GOT3 (cell line): Measurements from ENCODE around the gene WWOX.

Experiments
- DNase-seq: peaks from one replicate; lab custom pipeline; 2025; ENCODE audit warnings: mixed read lengths; lab: John Stamatoyannopoulos, UW

WWOX gene

DNA sequence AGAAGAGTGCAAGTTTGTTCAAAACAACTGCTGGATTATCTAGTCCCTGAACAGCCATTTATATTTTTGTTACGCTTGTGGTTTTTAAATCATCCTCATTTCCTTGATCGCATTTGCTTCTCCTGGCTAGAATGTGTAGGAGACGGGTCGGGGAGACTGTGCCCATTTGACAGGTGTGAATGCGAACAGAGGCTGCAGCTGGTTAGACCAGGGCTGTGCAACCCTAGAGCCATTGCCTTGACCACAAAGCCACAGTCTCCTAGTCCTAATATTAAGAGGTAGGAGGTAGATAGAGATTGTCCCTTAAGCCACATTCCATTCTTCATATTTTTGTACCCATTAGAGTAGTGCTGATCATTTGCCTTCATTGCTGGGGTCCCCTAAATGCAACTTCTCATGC lies 639.1 kb downstream of the WWOX start:
- no peak for DNase-seq

DNA sequence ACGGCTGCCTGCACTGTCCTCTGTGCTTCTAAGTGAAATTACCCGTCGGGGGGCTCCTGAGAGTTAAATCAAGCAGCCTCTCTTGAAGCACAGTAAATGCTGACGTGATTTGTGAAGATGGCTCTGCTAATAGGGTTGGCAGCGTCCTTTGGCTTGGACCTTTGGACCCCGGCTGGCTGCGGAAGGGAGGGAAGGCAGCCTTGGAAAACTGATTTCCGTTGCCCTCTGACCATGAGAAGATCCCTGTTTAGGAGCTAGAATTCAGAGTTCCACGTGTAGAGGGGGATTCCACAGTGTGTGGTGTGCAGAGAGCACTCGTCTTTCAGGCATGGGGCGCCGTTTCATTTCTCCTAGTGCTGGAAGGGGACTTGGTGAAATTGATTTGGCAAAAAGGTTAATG lies 640.8 kb downstream of the WWOX start:
- no peak for DNase-seq

DNA sequence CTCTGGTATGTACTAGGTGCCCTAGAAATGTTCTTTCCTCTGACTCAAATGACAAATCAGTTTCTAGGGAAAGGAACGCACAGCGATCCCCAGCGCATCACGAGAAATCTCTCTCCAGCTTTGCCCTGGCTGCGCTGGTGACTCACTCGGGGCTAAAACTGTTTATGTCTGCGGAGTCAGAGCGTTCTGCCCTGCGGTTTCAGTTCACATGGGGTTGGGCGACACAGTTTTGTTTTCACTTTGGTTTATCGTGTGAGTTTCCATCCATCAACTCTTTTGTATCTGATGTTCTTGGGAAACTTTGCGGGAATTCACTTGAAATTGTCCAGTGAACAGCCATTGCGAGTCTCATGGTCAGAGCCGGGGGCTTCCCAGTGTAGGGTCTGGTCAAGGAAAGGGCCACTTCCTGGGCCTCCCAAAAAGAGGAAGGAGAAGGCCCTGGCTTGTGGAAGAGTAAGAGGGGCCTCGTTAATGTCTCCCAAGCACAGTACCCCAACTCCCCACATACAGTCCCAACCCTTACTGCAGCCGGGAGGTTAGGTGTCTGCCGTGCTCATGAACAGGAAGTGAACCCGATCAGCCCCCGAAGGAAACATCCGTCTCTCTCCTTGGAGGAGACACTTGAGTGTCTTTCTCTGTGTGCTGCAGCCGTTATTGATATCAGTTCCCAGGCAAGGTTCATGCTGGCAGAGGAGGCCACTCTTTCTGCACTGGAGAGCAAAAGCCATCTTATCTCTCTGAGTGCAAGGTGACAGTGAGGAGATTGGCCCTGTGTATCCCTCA lies 643.2 kb downstream of the WWOX start:
- DNase-seq: no peak

DNA sequence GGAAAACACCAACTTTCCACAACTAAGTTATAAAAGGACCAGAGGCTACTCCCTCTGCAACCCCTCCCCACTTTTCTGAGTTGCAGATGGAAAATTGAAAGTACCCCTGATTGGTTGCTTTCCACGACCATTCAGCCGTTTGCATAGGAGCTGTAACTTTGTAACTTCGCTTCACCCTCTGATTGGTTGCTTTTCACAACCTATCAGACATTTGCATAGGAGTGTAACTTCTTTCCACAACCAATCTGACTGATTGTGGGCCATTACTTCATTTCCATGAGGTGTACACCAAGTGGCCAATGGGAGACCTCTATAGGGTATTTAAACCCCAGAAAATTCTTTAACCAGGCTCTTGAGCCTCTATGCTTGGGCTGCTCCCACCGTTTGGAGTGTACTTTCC lies 644.1 kb downstream of the WWOX start:
- DNase-seq: no peak

DNA sequence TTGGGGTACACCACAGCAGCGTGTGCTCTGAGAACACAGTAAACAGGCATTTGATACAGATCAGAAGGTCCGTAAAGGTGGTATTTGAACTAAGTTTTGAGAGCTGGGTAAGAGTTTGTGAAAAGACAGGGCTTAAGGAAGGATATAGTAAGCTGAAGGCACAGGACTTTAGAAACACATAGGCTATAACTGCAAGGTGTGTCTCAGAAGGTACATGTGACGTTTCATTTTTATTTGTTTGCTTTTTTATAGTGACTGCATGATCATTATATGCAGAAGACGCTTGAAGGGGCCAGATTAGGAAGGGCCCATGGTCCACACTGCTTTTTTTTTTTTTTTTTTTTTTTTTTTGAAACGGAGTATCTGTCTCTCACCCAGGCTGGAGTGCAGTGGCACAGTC lies 644.6 kb downstream of the WWOX start:
- no peak for DNase-seq

DNA sequence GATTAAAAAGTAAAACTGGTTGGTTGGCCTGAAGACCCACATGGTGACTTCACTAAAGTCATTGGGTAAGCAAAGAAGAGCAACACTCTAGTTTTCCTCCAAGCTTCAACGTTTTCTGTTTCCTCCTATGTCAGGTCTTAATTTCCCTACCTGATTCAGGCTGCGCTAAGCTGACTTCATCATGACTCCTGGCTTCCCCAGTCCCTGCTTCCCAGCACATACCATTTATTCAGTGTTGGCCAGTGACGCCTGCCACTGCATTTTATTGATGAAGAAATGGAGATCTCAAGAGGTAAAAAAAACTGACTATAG lies 645.3 kb downstream of the WWOX start:
- no peak for DNase-seq

DNA sequence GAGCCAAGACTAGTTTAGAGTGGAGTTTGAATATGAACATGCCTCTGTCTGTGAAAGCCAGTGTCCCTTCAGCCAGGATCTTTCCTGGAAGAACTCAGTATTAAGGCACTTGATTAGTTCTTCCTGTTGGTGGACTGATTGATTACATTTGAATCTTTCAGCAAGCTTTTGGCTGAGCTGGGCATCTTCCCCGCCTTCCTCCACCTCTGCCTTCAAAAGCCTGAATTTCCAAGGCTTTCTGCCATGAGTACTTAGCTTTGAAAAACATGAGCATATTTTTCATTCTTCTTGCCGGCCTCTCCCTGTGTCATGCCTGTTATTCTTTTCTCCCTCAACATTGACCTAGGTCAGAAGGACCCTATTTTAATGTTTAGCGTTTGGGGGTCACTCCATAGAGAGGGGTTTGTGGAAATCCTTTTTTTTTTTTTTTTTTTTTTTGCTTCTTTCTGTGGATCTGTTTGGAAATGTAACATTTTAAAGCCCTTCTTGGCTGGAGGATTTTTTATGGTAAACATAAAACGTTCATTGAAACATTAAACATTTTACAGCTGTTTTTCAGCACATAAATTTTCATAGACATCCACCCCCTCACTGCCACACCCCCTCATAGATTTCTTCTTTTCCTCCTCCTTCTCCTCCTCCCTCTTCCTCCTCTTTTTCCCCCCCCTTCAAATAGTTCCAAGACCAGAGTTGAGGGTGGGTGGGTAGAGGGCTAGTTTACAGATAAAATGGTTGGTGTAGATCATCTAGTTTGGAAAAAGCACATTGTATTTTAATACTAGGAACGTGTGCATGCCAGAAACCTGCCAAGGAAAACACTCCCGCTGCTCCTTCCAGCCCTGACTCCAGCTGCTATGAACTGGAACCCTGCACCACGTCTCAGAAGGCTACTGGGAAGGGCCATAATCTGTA lies 645.9 kb downstream of the WWOX start:
- no peak for DNase-seq

DNA sequence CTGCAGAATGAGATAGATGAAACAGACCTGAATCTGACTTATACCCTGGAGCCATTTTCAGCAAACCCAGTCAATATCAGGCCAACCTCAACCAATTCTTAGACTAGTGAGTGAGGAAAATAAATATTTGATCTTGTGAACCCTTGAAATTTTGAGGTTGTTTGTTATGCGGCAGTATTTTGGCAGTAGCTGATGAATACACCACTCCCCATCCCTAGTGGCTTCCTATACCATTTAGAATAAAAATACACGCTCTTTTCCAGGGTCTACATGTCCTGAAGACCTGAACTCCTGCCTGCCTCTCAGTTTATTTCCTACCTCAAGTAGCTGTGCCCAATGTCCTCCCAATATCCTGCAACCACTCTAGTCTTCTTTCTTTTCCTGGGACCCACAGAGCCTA lies 647.3 kb downstream of the WWOX start:
- DNase-seq: no peak

DNA sequence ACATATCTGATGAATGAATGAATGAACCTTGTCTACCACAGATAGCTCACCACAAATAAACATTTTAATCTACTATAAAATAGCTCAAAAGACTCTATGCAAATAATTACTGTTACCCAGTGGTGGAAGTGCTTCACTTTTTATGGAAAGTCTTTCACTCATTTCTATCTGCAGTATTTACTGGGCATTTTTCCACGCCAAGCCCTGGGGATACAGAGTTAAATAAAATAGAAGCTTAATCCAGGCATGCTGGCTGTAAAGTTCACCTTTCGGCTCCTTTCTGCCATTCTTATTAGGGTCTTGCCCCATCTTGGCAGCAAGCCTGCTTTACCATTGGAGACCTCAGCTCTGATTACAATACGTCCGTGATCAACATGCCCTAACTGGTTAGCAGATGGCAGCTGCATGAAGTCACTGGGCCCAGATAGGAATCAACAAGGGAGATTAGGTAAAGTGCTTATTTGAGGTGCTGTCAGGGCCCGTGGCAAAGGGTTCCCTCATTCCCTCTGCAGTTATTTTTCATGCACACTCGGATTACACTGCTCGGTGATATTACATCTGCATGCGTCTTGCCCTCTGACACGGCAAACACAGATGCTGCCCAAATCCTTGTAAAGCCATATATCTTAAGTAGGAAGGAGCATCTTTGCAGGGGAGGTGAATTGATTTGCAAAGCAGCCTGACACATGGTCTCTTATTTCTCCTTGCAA lies 648.9 kb downstream of the WWOX start:
- DNase-seq: no peak

DNA sequence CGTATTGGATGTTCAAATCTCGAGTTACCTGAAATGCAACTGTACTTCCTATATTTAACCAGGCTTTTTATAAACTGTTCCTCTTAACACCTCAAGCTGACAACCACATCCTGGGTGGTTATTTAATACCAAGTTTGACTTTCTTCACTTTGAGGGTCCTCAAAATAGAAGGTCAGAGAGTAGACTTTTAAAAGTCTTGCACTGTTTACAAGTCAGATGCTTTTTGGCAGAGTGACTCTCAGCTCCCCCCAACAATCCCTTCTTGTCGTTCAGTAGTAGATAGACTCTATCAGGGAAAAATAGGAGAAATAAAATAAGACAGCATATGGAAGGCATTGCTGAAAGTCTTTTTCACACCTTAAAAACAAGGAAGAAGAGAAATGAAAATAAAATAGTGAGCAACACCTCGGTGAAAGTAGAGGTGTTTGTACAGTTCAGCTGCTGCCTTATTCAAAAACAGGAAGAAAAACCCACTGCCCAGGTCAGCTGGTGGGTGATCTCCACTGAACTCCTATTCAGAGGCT lies 650.4 kb downstream of the WWOX start:
- DNase-seq: no peak

DNA sequence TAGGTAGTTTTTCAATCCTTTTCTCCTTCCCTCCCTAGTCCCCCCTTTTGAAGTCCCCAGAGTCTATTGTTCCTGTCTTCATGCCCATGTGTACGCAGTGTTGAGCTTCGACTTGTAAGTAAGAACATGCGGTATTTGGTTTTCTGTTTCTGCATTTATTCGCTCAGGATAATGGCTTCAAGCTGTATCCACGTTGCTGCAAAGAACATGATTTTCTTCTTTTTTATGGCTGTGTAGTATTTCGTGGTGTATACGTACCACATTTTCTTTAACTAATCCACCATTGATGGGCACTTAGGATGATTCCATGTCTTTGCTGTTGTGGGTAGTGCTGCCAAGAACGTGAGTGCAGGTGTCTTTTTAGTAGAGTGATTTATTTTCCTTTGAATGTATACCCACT lies 651.2 kb downstream of the WWOX start:
- no peak for DNase-seq

DNA sequence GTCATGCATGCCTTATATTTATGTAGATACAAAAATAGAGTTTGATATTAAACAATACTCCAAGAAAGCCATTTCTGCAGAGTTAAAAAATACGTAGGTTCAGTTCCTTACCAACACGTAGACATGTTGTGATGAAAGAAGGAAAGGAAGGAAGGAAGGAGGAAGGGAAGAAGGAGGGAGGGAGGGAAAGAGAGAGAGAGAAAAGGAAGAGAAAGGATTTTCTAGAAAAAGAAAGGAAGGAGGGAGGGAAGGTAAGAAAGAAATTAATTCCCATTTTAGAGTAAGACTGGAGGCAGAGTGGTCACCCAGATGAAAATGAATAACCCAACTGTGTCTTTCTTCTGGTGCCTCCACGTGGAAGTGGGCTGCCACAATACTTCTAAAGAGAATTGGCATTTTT lies 652.1 kb downstream of the WWOX start:
- DNase-seq: no peak

DNA sequence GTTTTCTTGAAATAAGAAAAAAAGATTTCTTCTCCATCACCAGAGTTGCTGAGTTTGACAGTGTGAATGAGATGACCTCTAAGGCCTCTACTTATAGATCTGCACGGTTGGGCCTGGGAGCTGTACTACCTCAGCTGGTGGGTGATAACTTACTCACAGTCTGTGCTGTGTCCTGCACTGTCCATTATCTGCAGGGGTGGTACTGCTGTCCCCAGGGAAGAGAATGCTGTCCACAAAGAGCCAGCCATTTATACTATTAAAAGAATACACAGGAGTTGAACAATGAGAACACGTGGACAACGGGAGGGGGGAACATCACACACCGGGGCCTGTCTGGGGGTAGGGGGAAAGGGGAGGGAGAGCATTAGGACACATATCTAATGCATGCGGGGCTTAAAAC lies 655.3 kb downstream of the WWOX start:
- no peak for DNase-seq

DNA sequence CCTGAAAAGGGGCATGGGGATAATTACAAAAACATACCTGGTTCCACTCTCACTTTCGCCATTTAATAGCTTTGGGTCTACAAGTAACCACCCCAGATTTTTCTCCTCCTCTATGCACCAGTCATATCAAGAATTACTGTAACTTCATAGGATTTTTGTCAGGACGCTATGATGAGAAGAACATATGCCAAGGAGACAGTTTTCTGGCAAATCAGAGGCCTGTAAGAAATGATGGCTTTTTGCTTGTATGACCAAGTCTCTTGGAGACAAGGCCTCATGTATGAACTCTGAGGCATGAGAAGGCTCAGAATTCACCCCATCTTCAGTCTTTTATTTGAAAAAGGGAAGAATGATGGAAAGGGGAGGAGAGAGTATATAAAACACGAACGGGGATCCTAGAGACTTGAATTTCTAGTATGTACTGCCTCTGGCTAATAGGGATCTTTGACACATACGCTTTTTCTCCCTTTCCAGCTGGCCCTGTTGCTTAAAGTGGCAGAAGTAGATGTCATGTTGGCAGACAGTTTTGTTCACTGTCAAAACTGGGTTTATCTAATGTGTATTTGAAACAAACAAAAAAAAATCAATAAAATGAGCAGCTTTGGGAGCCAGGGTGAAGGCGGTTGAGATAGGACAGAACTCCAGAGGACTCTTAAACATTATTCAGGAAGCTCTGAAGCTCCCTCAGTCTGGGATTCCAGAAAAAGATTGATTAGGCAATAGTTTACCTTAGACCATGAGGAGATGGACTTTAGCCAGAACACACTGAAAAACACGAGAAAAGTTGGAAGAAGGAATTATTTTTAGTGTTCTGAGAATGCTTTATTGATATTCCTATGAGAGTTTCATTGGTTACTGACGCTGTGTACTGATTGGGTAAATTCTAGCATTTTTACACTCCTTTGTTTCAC lies 656.6 kb downstream of the WWOX start:
- no peak for DNase-seq

DNA sequence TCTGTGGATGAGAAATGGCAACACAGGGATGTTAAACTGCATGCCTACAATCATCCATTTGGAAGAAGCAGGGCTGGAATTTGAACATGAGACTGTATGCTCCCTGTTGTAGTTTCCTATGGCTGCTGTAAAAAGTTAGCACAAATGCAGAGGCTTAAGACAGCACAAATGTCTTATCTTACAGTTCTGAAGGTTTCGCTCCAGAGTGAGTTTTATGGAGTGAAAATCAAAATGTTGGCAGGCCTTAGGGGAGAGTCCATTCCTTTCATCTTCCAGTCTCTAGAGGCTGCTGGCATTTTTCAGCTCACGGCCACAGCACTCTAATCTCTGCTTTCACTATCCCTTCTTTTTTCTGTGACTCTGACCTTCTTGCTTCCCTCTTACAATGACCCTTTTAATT lies 660.1 kb downstream of the WWOX start:
- no peak for DNase-seq

DNA sequence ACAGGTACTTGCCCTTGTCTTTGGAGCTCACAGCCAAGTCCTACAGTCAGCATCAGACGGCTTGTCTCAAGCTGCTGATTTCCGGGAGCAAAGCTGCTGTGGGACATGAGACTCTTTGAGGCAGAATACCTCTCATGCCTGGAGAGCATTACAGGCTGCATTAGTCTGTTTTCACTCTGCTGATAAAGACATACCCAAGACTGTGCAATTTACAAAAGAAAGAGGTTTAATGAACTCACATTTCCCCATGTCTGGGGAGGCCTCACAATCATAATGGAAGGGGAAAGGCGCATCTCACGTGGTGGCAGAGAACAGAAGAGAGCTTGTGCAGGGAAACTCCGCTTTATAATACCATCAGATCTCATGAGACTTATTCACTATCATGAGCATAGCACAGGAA lies 661.2 kb downstream of the WWOX start:
- DNase-seq: no peak

DNA sequence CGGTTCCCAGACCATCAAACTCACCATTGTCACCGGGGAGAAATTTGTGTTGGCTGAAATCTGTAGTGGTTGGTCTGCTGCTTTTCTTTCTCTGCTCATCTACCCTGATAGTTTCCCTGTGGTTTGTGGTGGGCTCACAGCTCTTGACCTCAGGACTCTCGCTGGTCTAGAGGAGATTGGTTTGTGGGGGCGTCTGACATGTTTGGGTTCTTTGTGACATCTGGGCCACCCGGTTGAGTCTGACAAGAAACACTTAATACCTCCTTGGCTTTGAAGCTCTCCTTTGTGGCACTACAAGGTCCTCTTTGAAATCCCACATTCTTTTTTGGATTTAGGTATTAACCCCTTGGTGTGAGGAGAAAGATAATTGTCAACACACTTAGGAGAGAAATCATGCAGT lies 662.0 kb downstream of the WWOX start:
- DNase-seq: no peak

DNA sequence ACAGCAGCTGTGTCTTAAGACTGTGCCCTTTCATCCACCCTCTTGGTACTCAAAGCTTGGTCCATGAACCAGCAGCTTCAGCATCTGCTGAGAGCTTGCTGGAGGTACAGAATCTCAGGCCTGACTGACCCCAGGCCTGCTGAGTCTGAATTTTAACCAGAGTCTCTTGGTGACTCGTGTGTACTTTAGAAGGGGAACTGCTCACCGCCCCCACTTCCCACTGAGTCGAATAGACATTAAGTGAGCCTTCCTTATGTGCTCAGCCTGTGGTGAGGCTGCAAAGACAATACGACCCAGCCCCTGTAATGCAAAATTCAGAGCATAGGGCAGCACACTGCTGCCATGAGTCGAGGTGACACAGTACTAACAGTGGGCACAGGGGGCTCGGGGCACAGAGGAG lies 662.8 kb downstream of the WWOX start:
- no peak for DNase-seq

DNA sequence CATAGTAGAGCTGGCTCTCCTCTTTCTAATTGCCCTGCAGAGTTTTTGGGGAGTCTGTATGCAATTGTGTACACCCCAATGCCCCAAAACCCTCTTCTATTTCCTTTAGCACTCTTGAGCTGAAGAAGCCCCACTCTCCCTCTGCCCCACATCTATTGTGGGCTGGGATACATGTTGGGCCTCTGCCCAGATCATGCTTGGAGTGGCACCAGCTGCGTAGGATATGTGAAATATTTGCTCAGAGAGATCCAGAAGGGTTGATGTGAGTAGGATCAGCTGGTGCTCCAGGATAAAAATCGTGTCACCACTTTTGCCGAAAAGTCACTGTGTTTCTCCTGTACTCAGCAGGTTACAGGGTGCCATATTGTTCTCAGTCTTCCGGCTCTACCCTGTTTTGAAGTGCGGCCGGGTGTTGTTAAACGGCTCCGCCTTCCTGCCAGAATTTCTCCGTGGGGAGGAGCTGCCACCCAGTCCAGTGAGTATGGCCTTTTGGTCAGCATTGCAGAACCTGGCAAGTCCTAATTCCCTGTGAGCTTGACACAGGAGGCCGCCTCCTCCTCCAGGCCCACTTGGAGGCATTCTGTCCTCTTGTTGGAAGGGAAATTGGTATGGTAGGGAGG lies 664.5 kb downstream of the WWOX start:
- no peak for DNase-seq

DNA sequence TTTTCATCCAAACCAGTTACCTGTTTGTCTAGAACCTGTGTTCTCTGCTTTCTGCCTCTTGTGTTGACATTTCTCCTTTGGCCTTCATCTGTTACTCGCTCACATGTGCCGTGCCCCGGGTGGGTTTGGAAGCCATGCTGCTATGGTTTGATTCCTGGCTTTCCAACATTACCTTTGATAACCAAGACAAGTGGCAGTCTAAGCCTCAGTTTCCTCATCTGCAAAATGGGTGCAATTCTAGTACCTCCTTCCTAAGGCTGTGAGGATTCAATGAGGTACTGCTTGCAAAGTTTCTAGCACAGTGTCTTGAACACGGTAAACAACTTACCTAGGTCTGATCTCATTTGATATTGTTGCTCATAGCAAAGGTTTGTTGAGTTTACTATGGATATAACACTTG lies 665.0 kb downstream of the WWOX start:
- DNase-seq: no peak

DNA sequence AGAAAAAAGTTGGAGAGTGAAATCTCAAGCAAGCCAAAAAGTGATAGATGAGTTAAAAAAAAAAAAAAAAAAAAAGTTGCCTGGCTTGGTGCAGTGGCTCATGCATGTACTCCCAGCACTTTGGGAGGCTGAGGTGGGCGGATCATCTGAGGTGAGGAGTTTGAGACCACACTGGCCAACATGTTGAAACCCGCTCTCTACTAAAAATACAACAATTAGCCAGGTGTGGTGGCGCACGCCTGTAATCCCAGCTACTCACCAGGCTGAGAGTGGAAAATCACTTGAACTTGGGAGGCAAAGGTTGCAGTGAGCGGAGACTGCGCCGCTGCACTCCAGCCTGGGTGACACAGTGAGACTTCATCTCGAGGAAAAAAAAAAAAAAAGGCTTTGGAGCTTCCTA lies 668.8 kb downstream of the WWOX start:
- DNase-seq: no peak
